DND-41 (cell line): Measurements from ENCODE around the gene ZAP70.

ENCODE experiments used
- ATAC-seq: fragments of 200-7000 bp; cut with Tn5 transposase; 3 replicates; pipeline ENCODE4 v1.9.1; 2021; ENCODE audit warnings: low read depth; ENCODE audit not compliant: insufficient read depth
- DNase-seq: peaks from one replicate; pipeline ENCODE4 v3.0.0-alpha.2; 2020
- H2AFZ ChIP-seq: 2 replicates; pipeline ENCODE4 v1.6.0; 2012; ENCODE audit warnings: low read depth, low read length
- H3K27ac ChIP-seq: 2 replicates; pipeline ENCODE4 v1.5.1; 2012; ENCODE audit warnings: low read length, inconsistent platforms
- H3K27me3 ChIP-seq: fragments of 200-600 bp; sonication (generic); 2 replicates; pipeline ENCODE4 v1.6.0; 2012; ENCODE audit warnings: low read length, mild to moderate bottlenecking, inconsistent platforms; ENCODE audit not compliant: insufficient read depth, poor library complexity
- H3K36me3 ChIP-seq: 2 replicates; pipeline ENCODE4 v1.5.1; 2012; ENCODE audit warnings: low read length, inconsistent platforms; ENCODE audit not compliant: insufficient read depth
- H3K4me1 ChIP-seq: 2 replicates; pipeline ENCODE4 v1.5.1; 2012; ENCODE audit warnings: mild to moderate bottlenecking, low read length; ENCODE audit not compliant: insufficient read depth
- H3K4me2 ChIP-seq: 2 replicates; pipeline ENCODE4 v1.6.0; 2012; ENCODE audit warnings: mild to moderate bottlenecking, moderate library complexity, low read length, inconsistent platforms; ENCODE audit not compliant: insufficient read depth
- H3K4me3 ChIP-seq, 2 experiments: fragments of 200-600 bp in 1 of 2; shearing (Covaris generic) in 1 of 2; 2 replicates each; pipeline ENCODE4 v1.5.1; 2012 to 2016; ENCODE audit warnings: inconsistent platforms in 2 of 2, low read length in 2 of 2, mild to moderate bottlenecking in 2 of 2, low read depth in 1 of 2, moderate library complexity in 1 of 2
- H3K79me2 ChIP-seq: 2 replicates; pipeline ENCODE4 v1.6.0; 2012; ENCODE audit warnings: low read length, inconsistent platforms; ENCODE audit not compliant: insufficient read depth
- H3K9ac ChIP-seq: 2 replicates; pipeline ENCODE4 v1.6.0; 2012; ENCODE audit warnings: low read depth, mild to moderate bottlenecking, inconsistent platforms, low read length, moderate library complexity
- H3K9me3 ChIP-seq: 2 replicates; pipeline ENCODE4 v1.5.1; 2012; ENCODE audit warnings: low read length, moderate library complexity, mild to moderate bottlenecking, inconsistent platforms; ENCODE audit not compliant: insufficient read depth, severe bottlenecking
- H4K20me1 ChIP-seq: 2 replicates; pipeline ENCODE4 v1.6.0; 2012; ENCODE audit warnings: low read length; ENCODE audit not compliant: insufficient read depth
- EZH2 ChIP-seq: IDR thresholded peaks from 3 replicates; pipeline ENCODE4 v1.6.1; 2012; ENCODE audit warnings: borderline replicate concordance, low read depth, mild to moderate bottlenecking, moderate library complexity, low read length, inconsistent platforms; ENCODE audit not compliant: severe bottlenecking
- TF ChIP-seq, protein P1 (sequence below): IDR thresholded peaks from 2 replicates; pipeline ENCODE4 v1.5.1; 2012; ENCODE audit warnings: borderline replicate concordance, low read length, moderate library complexity, mild to moderate bottlenecking; ENCODE audit not compliant: poor library complexity, severe bottlenecking; ENCODE audit errors: extremely low read depth

ZAP70 gene

DNA sequence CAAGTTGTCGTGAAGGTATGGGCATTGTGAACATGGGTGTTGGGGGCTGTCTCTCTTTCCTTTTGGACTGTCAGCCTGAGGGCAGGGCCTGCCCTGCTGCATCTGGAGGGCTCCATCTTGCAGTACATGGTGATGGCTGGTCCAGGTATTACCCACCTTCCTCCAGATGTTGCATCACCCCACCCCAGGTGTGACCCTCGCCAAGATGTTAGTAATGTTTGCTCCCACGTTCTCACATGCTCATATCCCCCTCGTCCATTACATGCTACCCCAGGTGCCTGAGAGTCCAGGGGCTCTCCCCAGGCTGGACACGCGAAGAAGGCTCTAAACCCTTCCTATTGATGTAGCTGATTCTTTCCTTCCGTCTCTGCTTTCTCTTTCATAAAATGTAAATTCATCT, 13.9 kb downstream of the ZAP70 start:
- no peak overlapping the region for H3K4me3 ChIP-seq
- peaks cover 97% of the 10 kb centered on the region for H3K36me3 ChIP-seq
- DNase-seq (no peak), ATAC-seq (no peak)
- H3K79me2 ChIP-seq = peaks cover 96% of the 10 kb centered on the region
- no peaks in the 10 kb centered on the region for H3K27me3 ChIP-seq
- H4K20me1 ChIP-seq = peaks cover 83% of the 10 kb centered on the region
- no peak overlapping the region for H3K9ac ChIP-seq
- no peak overlapping the region for H3K4me2 ChIP-seq
- no peaks in the 10 kb centered on the region for H3K4me1 ChIP-seq
- H3K9me3 ChIP-seq = no peaks in the 10 kb centered on the region
- no peak overlapping the region for H3K27ac ChIP-seq
- H2AFZ ChIP-seq = no peak overlapping the region
- TF ChIP-seq, protein P1, sequence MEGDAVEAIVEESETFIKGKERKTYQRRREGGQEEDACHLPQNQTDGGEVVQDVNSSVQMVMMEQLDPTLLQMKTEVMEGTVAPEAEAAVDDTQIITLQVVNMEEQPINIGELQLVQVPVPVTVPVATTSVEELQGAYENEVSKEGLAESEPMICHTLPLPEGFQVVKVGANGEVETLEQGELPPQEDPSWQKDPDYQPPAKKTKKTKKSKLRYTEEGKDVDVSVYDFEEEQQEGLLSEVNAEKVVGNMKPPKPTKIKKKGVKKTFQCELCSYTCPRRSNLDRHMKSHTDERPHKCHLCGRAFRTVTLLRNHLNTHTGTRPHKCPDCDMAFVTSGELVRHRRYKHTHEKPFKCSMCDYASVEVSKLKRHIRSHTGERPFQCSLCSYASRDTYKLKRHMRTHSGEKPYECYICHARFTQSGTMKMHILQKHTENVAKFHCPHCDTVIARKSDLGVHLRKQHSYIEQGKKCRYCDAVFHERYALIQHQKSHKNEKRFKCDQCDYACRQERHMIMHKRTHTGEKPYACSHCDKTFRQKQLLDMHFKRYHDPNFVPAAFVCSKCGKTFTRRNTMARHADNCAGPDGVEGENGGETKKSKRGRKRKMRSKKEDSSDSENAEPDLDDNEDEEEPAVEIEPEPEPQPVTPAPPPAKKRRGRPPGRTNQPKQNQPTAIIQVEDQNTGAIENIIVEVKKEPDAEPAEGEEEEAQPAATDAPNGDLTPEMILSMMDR = no peak
- no peak for TF ChIP-seq EZH2

- Histone ChIP-seq H3K36me3 (peaks cover 97% of the 10 kb centered on the region), H3K9me3 (no peaks in the 10 kb centered on the region), H4K20me1 (peaks cover 84% of the 10 kb centered on the region), H3K4me3 (no peak overlapping the region), H3K9ac (no peak overlapping the region), H3K79me2 (peaks cover 89% of the 10 kb centered on the region), H3K27me3 (no peaks in the 10 kb centered on the region), H3K27ac (peak overlapping the region; percentile 25; the same call in 1 of the 2 replicates), H2AFZ (no peak overlapping the region), H3K4me1 (no peaks in the 10 kb centered on the region), H3K4me2 (no peak overlapping the region)
- ATAC-seq (peak; percentile 50), DNase-seq (peak; percentile 37)
- TF ChIP-seq, protein P1 = no peak
- no peak for TF ChIP-seq EZH2
Measured at GRCh38 chr2:97728091-97728731, 14.8 kb downstream of the ZAP70 start.

GRCh38 chr2:97730245-97730644, 16.9 kb downstream of the ZAP70 start:
- peaks cover 80% of the 10 kb centered on the region for H4K20me1 ChIP-seq
- TF ChIP-seq, protein P1 = no peak
- no peak for TF ChIP-seq EZH2
- 0 out of 2 replicates have a peak overlapping the region, but pooled peaks have one; percentile 18 for H3K27ac ChIP-seq
- no peak for DNase-seq
- no peak overlapping the region for H2AFZ ChIP-seq
- H3K36me3 ChIP-seq = peaks cover 97% of the 10 kb centered on the region
- ATAC-seq = no peak
- no peak overlapping the region for H3K4me3 ChIP-seq
- H3K4me2 ChIP-seq = no peak overlapping the region
- no peak overlapping the region for H3K9ac ChIP-seq
- H3K9me3 ChIP-seq = no peaks in the 10 kb centered on the region
- peaks cover 68% of the 10 kb centered on the region for H3K79me2 ChIP-seq
- no peaks in the 10 kb centered on the region for H3K4me1 ChIP-seq
- no peaks in the 10 kb centered on the region for H3K27me3 ChIP-seq
